GM04504 (cell line): ENCODE data around the gene MYO3B.
"Not testable (repeated sequence)": the region's sequence is repeated elsewhere in the genome, so short reads cannot be mapped to it uniquely, and the experiment has no call there.

Source experiments
- DNase-seq: peaks from one replicate; pipeline ENCODE4 v3.0.0-alpha.2; 2012; ENCODE audit warnings: low read depth

Gene MYO3B

GRCh38 chr2:170432823-170433222 lies 254.9 kb downstream of the MYO3B start:
- no peak for DNase-seq

- no peak for DNase-seq
Observed at GRCh38 chr2:170433448-170433847, 255.5 kb downstream of the MYO3B start.

- not testable (repeated sequence) for DNase-seq
Observed at GRCh38 chr2:170434396-170434795, 256.4 kb downstream of the MYO3B start.

- DNase-seq: no peak
Observed at GRCh38 chr2:170434900-170435621, 257.1 kb downstream of the MYO3B start.

- no peak for DNase-seq
Observed at GRCh38 chr2:170436077-170436943, 258.4 kb downstream of the MYO3B start.

GRCh38 chr2:170446078-170446477 lies 268.1 kb downstream of the MYO3B start:
- no peak for DNase-seq

- no peak for DNase-seq
Observed at GRCh38 chr2:170449034-170449433, 271.1 kb downstream of the MYO3B start.

- DNase-seq: no peak
Observed at GRCh38 chr2:170454471-170455372, 276.8 kb downstream of the MYO3B start.

GRCh38 chr2:170455617-170456426 lies 277.9 kb downstream of the MYO3B start:
- no peak for DNase-seq

- no peak for DNase-seq
Observed at GRCh38 chr2:170456914-170457313, 279.0 kb downstream of the MYO3B start.

- no peak for DNase-seq
Observed at GRCh38 chr2:170457742-170458141, 279.8 kb downstream of the MYO3B start.

- DNase-seq: no peak
Observed at GRCh38 chr2:170461889-170462288, 283.9 kb downstream of the MYO3B start.

- no peak for DNase-seq
Observed at GRCh38 chr2:170462433-170463205, 284.7 kb downstream of the MYO3B start.

- no peak for DNase-seq
Observed at GRCh38 chr2:170463206-170463537, 285.2 kb downstream of the MYO3B start.

- DNase-seq: no peak
Observed at GRCh38 chr2:170464268-170464667, 286.3 kb downstream of the MYO3B start.

- no peak for DNase-seq
Observed at GRCh38 chr2:170465241-170465640, 287.3 kb downstream of the MYO3B start.

- no peak for DNase-seq
Observed at GRCh38 chr2:170466632-170467031, 288.7 kb downstream of the MYO3B start.

- no peak for DNase-seq
Observed at GRCh38 chr2:170467568-170468422, 289.8 kb downstream of the MYO3B start.

- no peak for DNase-seq
Observed at GRCh38 chr2:170468557-170468956, 290.6 kb downstream of the MYO3B start.

- not testable (repeated sequence) for DNase-seq
Observed at GRCh38 chr2:170472498-170472897, 294.6 kb downstream of the MYO3B start.
